ENCODE results near the gene PSRC1.
A peak's percentile ranks its signal among the peaks of the same experiment; 100 is the strongest.

Gene PSRC1

DNA sequence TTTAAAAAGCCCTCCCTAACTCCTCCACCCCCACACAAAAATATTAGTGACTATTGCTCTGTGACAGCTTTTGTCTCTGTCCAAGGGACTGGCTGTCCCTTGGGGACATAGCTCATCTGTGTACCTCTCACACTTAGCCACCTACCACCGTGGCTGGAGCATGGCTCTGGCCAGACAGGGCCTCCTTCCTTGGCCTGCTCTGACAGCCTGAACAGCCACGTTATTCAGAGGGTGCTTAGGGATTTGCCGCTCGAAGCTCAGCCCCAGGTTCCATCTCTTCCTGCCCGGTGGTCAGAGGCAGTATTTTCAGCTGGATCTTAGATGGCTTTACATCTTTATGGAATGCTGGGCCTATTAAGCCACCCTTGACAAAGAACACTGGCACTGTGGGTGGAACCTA, 39.7 kb downstream of the PSRC1 start:
- no peak for DNase-seq

DNA sequence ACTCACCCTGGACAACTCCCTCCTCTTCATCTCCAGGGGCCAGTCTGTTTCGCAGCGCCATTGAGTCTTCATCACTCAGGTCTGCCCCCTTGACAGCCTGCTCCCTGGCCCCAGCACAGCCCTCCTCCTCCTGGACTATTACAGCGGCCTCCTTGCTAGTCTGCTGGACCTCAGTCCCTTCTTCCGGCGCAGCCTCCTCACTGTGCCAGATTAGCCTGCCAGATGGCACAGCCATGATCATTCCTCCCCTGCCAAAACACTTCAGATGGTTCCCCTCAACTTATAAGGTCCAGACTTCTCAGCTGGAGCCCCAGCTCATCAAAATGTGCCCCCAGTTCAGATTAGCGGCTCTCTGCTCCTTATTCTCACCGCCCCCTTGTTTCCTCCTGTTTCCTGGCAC, 40.6 kb downstream of the PSRC1 start:
- DNase-seq, result no peak

- no peak for DNase-seq
Observed at GRCh38 chr1:109241841-109242345, 41.1 kb downstream of the PSRC1 start.

GRCh38 chr1:109241344-109241743, 41.6 kb downstream of the PSRC1 start:
- no peak for DNase-seq

DNA sequence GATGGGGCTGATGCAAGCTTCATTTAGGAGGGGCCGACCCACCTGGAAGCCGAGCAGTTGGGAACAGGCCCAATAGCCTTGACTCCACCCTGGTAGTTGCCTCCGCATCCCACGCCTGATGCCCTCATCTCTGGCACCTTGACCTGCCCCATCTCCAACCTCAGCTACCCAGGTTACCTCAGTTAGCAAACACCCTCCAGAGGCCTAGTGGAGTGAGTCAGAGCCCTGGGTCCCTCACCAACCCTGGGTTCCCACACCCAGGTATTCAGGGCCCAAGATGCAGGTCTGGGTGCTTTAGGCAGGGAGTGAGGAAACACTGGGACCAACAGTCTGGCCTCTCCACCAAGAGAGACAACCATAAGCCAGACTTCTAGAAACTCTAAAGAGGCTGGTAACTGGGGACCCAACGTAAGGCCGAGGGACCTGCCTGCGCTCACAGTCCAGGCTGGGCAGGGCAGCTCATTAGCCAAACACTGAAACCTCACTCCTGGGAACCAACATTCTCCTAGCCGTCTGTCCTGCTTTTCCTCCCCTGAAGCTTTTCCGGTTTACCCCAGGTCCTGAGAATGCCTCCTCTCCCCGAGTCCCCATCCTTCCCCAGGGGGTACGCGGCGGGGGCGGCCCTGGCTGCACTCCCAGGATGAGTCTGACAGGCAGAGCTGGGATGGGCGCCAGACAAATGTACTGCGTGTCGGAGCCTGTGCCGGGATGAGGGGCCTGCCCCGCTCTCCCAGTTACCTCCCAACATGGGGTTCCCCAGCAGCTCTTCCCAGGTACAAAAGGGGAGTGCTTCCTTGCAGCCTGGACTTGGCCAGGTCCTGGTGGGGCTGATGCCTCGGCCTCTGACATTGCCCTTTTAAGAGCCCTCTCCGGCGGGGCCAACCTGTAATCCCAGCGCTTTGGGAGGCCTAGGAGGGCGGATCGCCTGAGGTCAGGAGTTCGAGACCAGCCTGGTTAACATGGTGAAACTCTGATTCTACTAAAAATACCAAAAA, 42.5 kb downstream of the PSRC1 start:
- DNase-seq, result no peak

DNA sequence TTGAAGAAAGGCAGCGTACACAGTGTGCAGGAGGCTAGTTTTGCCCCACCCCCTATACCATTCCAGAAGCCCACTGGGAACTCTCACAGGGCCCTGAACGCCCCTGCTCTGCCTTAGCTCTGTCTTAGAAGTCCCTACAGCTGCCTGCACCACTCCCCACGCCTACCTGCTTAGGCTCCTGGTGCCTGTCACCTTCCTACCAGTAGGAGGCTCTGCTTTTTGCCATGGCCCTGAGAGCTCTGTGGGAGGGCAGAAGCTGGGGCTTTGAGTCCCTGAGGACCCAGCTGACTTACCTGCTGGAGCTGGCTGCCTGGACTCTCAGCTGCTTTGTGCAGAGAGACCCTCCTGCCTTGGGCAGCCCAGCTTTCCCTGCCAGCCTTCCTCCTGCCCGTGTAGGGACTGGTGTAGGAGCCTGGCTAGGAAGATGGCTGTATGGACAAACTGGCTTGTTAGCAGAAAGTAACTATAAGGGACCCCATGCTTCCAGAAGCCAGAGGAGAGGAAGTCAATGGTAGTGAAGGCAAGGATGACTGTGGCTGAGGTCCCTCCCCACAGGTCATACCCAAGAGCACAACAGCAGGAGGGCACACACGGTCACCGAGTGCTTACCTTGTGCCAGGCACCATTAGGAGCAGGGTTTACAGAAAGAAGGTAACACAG, 43.4 kb downstream of the PSRC1 start:
- peak; percentile 31 for DNase-seq

- DNase-seq, result no peak
Observed at GRCh38 chr1:109239047-109239408, 43.9 kb downstream of the PSRC1 start.

DNA sequence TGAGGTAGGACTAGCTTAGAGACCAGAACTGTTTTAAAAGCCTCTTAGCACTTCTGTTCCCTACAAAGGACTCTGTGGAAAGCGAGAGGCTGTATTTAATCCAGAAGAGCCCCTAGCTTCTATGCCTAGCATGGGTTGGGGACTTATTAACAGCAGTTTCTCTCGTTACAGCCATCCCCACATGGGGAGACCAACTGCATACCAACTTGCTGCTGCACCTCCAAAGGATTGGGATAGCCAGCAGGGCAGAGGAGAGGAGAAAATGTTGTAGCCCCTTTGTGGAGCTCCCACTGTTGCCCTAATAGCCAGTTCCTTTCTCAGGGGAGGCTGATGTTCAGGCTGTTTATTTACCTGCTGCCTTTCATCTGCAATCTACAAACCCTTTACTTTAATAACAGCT, 44.6 kb downstream of the PSRC1 start:
- DNase-seq, result no peak

- DNase-seq, result no peak
Observed at GRCh38 chr1:109237512-109237911, 45.4 kb downstream of the PSRC1 start.

- no peak for DNase-seq
Observed at GRCh38 chr1:109235137-109235536, 47.8 kb downstream of the PSRC1 start.

DNA sequence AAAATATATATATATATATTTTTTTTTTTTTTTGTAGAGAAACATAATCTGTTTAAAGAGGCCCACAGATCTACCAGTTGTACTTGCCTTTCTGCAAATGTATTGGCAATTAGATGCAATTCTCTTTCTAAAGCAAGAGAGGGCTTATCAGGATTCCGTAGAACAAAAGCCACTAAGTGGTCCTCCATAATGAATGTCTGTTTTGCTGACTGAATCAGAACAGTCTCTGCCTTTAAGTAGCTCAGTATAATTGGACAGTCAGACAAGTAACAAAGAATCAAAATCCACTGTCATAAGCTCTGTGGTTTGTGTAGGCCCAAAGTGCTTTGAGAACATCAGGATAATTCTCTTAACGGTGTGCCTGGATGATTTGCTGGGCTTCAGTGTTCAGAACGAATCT, 51.9 kb downstream of the PSRC1 start:
- DNase-seq, result no peak
